PFSK-1 (cell line): ENCODE data around the gene CDH6.

Source experiments
- FOXP2 ChIP-seq: optimal IDR thresholded peaks from 2 replicates; pipeline ENCODE3; 2011; ENCODE audit warnings: borderline replicate concordance, control low read depth, inconsistent platforms; ENCODE audit not compliant: insufficient read depth; ENCODE audit errors: extremely low read length, extremely low read depth
- POLR2AphosphoS5 ChIP-seq: IDR thresholded peaks from 2 replicates; pipeline ENCODE4 v1.6.1; 2012; ENCODE audit warnings: low read depth, mild to moderate bottlenecking, control low read depth, low read length, moderate library complexity
- TAF1 ChIP-seq: IDR thresholded peaks from 2 replicates; pipeline ENCODE4 v1.6.1; 2012; ENCODE audit warnings: low read length, control low read depth, borderline replicate concordance; ENCODE audit not compliant: insufficient read depth
- TF ChIP-seq, protein P1 (sequence below), 2 experiments: IDR thresholded peaks; 2 replicates each; pipeline versions ENCODE4 v1.6.1 to v1.8.0; 2011 to 2012; ENCODE audit warnings: low read depth in 2 of 2, low read length in 2 of 2, control low read depth in 1 of 2, inconsistent platforms in 1 of 2, mild to moderate bottlenecking in 1 of 2, moderate library complexity in 1 of 2; ENCODE audit not compliant: insufficient read depth in 1 of 2

DNA sequence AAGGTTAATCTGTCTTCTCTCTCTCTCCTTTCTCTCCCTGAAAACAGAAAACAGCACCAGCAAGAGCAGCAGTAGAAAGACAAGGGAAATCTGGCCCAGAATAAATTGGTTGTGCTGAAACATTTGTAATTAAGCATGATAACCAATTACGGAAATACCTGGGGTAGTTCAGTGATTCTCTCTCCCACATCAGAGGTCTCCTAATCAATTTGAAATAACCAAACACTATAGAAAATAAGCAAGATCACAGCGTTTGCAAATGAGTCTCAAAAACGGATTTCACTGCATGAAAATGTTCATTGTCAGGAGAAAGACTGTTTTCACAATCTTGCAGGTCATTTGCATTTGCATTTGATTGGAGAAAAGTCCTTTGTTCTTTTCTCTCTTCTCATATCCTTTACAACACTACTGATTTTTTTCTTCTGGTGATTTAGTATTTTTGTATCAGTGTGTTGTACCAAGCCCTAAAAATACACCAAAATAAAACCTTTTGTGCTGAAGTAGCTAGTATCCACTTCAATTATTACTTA lies 36.8 kb upstream of the CDH6 start:
- no peak for TF ChIP-seq FOXP2
- TF ChIP-seq TAF1, result no peak
- TF ChIP-seq, protein P1, sequence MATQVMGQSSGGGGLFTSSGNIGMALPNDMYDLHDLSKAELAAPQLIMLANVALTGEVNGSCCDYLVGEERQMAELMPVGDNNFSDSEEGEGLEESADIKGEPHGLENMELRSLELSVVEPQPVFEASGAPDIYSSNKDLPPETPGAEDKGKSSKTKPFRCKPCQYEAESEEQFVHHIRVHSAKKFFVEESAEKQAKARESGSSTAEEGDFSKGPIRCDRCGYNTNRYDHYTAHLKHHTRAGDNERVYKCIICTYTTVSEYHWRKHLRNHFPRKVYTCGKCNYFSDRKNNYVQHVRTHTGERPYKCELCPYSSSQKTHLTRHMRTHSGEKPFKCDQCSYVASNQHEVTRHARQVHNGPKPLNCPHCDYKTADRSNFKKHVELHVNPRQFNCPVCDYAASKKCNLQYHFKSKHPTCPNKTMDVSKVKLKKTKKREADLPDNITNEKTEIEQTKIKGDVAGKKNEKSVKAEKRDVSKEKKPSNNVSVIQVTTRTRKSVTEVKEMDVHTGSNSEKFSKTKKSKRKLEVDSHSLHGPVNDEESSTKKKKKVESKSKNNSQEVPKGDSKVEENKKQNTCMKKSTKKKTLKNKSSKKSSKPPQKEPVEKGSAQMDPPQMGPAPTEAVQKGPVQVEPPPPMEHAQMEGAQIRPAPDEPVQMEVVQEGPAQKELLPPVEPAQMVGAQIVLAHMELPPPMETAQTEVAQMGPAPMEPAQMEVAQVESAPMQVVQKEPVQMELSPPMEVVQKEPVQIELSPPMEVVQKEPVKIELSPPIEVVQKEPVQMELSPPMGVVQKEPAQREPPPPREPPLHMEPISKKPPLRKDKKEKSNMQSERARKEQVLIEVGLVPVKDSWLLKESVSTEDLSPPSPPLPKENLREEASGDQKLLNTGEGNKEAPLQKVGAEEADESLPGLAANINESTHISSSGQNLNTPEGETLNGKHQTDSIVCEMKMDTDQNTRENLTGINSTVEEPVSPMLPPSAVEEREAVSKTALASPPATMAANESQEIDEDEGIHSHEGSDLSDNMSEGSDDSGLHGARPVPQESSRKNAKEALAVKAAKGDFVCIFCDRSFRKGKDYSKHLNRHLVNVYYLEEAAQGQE (IDR thresholded peaks at IDR 0.05; ENCODE audit: insufficient read depth in 1 of 2, low read depth in 2 of 2, low read length in 2 of 2), result no peak
- no peak for TF ChIP-seq POLR2AphosphoS5
